HG03039 (cell line): ENCODE measurements around the gene KLHL30.

Source experiments
- ATAC-seq: cut with Tn5 transposase; IDR thresholded peaks from one replicate; pipeline ENCODE4 v1.9.1; 2021; ENCODE audit warnings: mild to moderate bottlenecking, moderate library complexity; ENCODE audit not compliant: unreplicated experiment

Gene KLHL30

GRCh38 chr2:238144262-238144661 lies 5.8 kb downstream of the KLHL30 start:
- no peak for ATAC-seq

GRCh38 chr2:238145046-238145445 lies 6.6 kb downstream of the KLHL30 start:
- ATAC-seq: no peak

GRCh38 chr2:238145851-238146250 lies 7.4 kb downstream of the KLHL30 start:
- ATAC-seq: no peak

GRCh38 chr2:238146884-238147544 lies 8.5 kb downstream of the KLHL30 start:
- no peak for ATAC-seq

- ATAC-seq: no peak
Measured at GRCh38 chr2:238148981-238149380, 10.5 kb downstream of the KLHL30 start.

- ATAC-seq: no peak
Measured at GRCh38 chr2:238149841-238150572, 11.5 kb downstream of the KLHL30 start.

GRCh38 chr2:238150686-238151085 lies 12.2 kb downstream of the KLHL30 start:
- no peak for ATAC-seq

- no peak for ATAC-seq
Measured at GRCh38 chr2:238151205-238151604, 12.7 kb downstream of the KLHL30 start.

- ATAC-seq: no peak
Measured at GRCh38 chr2:238151628-238152235, 13.3 kb downstream of the KLHL30 start.

- no peak for ATAC-seq
Measured at GRCh38 chr2:238152771-238153688, 14.6 kb downstream of the KLHL30 start.

GRCh38 chr2:238154570-238154969 lies 16.1 kb downstream of the KLHL30 start:
- no peak for ATAC-seq

- ATAC-seq: no peak
Measured at GRCh38 chr2:238155051-238155760, 16.7 kb downstream of the KLHL30 start.

GRCh38 chr2:238155761-238156694 lies 17.6 kb downstream of the KLHL30 start:
- no peak for ATAC-seq

- no peak for ATAC-seq
Measured at GRCh38 chr2:238157506-238158017, 19.1 kb downstream of the KLHL30 start.

GRCh38 chr2:238158018-238158508 lies 19.6 kb downstream of the KLHL30 start:
- ATAC-seq: no peak

GRCh38 chr2:238158509-238159070 lies 20.1 kb downstream of the KLHL30 start, which contains the start of gene ERFE:
Gene ERFE, plus strand, starts transcription at chr2:238158970. Its CDS starts 38 bp downstream, at chr2:238159008.
- ATAC-seq: no peak

GRCh38 chr2:238159071-238159539 lies 20.6 kb downstream of the KLHL30 start:
- no peak for ATAC-seq

GRCh38 chr2:238159661-238160205 lies 21.3 kb downstream of the KLHL30 start:
- no peak for ATAC-seq
